ENCODE measurements around the gene IKZF1. TPM values are rescaled to one million over a fixed set of nuclear protein-coding genes. Genes with fewer than 3 reads are reported as not detected.

The IKZF1 gene
- total RNA-seq, 4 donors from 2014 or later, result 0.22 to 3.6 (median 1.9) TPM

DNA sequence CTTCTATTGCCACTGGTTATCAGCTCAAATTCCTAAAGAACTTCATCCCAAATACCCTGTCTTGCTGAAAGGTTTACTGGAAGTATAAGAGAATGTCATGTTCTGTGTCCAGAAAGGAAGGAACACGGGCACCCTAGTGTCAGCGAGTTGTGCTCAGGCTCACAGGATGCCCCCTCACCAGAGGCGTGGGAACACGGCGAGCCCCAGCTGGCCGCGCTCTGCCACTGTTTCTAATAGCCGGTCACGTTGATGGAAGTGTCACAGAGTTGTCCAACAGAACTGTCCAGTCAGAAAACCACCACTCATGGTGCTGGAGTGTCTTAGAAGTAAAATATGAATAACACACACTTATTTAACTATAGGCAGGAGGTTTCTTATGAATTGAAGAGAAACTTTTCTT is 72.8 kb downstream of the IKZF1 start:
- in situ Hi-C loops (cut with MboI; ENCODE audit: low sequenced_read_pairs in 4 of 4), result no loop called here
- Histone ChIP-seq H3K27me3 (peaks cover 0 to 2% (median 0%) of the 10 kb centered on the region in 3 donors), H3K4me1 (no peaks in the 10 kb centered on the region), H3K27ac (no peak overlapping the region), H3K9me3 (no peaks in the 10 kb centered on the region), H3K4me3 (no peak overlapping the region), H3K36me3 (no peaks in the 10 kb centered on the region)
- DNase-seq, result no peak
- no peak for ATAC-seq
- intact Hi-C loops (cut with DNase I; ENCODE audit: low total_unique reads), result no loop called here
- TF ChIP-seq, protein P1, sequence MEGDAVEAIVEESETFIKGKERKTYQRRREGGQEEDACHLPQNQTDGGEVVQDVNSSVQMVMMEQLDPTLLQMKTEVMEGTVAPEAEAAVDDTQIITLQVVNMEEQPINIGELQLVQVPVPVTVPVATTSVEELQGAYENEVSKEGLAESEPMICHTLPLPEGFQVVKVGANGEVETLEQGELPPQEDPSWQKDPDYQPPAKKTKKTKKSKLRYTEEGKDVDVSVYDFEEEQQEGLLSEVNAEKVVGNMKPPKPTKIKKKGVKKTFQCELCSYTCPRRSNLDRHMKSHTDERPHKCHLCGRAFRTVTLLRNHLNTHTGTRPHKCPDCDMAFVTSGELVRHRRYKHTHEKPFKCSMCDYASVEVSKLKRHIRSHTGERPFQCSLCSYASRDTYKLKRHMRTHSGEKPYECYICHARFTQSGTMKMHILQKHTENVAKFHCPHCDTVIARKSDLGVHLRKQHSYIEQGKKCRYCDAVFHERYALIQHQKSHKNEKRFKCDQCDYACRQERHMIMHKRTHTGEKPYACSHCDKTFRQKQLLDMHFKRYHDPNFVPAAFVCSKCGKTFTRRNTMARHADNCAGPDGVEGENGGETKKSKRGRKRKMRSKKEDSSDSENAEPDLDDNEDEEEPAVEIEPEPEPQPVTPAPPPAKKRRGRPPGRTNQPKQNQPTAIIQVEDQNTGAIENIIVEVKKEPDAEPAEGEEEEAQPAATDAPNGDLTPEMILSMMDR (IDR thresholded peaks at IDR 0.05 in 4 of 5, conservative IDR thresholded peaks at IDR 0.05 in 1 of 5), result no peak
- TF ChIP-seq POLR2A (IDR thresholded peaks at IDR 0.05), result no peak

DNA sequence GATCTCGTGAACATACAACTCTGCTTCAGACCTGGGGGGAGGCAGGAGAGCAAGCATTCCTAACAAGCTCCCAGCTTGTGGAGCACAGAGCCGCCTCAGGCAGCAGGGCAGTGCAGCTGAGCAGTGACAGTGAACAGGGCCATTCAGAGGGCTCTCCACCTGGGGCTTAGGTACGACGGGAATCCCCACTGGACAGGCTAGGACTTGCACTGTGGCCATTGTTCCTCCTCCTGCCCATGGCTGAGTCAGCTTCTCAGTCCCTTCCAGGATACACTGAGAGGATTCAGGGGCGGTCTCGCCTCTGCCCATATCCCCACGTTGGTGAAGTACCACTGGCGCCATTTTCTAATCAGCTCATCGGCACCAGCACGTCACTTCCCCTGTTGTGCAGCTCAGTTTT is 74.6 kb downstream of the IKZF1 start:
- no peak for DNase-seq
- Histone ChIP-seq H3K27ac (no peak overlapping the region), H3K4me1 (no peaks in the 10 kb centered on the region), H3K4me3 (no peak overlapping the region), H3K27me3 (peaks cover 0 to 2% (median 0%) of the 10 kb centered on the region in 3 donors), H3K9me3 (no peaks in the 10 kb centered on the region), H3K36me3 (no peaks in the 10 kb centered on the region)
- intact Hi-C loops (cut with DNase I; ENCODE audit: low total_unique reads) (no loop called here), in situ Hi-C loops (cut with MboI; ENCODE audit: low sequenced_read_pairs in 4 of 4) (no loop called here)
- no peak for ATAC-seq
- no peak for TF ChIP-seq POLR2A (IDR thresholded peaks at IDR 0.05)
- TF ChIP-seq, protein P1 (IDR thresholded peaks at IDR 0.05 in 4 of 5, conservative IDR thresholded peaks at IDR 0.05 in 1 of 5), result no peak

DNA sequence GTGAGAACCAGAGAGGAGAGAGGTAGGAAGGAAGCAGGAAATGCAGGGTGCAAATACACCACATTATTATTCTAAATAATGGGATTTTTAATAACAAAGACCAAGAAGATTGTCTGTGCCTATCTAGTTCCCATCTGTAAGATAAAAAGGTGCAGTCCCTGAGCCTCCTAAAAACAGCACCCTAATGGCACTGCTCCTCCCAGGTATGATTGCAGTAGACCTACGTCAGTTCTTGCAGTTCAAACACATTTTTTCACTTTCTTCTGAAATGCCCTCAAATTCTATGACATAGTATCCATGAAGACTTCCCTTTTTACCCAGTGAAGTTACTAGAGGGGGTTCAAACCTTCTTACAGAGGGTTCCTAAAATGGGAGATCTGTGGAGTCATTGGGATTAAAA is 75.0 kb downstream of the IKZF1 start:
- in situ Hi-C loops (cut with MboI; ENCODE audit: low sequenced_read_pairs in 4 of 4), result no loop called here
- TF ChIP-seq, protein P1 (IDR thresholded peaks at IDR 0.05 in 4 of 5, conservative IDR thresholded peaks at IDR 0.05 in 1 of 5), result no peak
- TF ChIP-seq POLR2A (IDR thresholded peaks at IDR 0.05), result no peak
- Histone ChIP-seq H3K4me3 (no peak overlapping the region), H3K9me3 (no peaks in the 10 kb centered on the region), H3K4me1 (no peaks in the 10 kb centered on the region), H3K36me3 (no peaks in the 10 kb centered on the region), H3K27ac (no peak overlapping the region), H3K27me3 (peaks cover 0 to 2% (median 0%) of the 10 kb centered on the region in 3 donors)
- DNase-seq, result no peak
- intact Hi-C loops (cut with DNase I; ENCODE audit: low total_unique reads), result no loop called here
- no peak for ATAC-seq

DNA sequence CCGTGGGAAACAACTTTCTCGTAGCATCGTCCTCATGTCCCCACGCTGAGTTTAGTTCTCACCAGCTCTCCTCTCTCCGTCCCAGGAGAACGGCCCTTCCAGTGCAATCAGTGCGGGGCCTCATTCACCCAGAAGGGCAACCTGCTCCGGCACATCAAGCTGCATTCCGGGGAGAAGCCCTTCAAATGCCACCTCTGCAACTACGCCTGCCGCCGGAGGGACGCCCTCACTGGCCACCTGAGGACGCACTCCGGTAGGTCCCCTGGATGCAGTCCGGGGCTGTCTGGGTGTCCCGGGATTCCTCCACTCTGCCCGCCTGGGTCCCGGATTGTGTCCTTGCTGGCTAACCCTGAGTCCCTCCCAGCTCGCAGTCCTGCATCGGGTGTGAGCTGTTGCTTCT is 77.9 kb downstream of the IKZF1 start:
- TF ChIP-seq, protein P1 (IDR thresholded peaks at IDR 0.05 in 4 of 5, conservative IDR thresholded peaks at IDR 0.05 in 1 of 5), result no peak
- TF ChIP-seq POLR2A (IDR thresholded peaks at IDR 0.05), result no peak

DNA sequence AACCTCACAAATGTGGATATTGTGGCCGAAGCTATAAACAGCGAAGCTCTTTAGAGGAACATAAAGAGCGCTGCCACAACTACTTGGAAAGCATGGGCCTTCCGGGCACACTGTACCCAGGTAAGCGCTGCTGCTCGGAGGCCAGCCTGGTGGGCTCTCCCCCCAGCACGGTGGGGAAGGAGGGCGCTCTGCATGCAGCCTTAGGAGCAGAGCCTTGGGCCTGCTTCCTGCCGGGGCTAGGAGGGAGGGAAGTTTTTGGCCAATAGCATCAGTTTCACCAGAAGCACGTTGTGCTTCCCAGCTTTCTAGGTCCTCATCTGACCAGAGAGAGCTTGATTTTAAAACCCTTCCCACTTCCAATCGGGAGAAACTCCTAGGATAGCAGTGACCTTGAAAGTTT is 82.8 kb downstream of the IKZF1 start:
- H3K4me1 ChIP-seq, result no peaks in the 10 kb centered on the region
- H3K27ac ChIP-seq, result no peak overlapping the region
- no peaks in the 10 kb centered on the region for H3K36me3 ChIP-seq
- H3K27me3 ChIP-seq, result no peaks in the 10 kb centered on the region
- intact Hi-C loops (cut with DNase I; ENCODE audit: low total_unique reads) (no loop called here), in situ Hi-C loops (cut with MboI; ENCODE audit: low sequenced_read_pairs in 4 of 4) (no loop called here)
- DNase-seq (no peak), ATAC-seq (no peak)
- TF ChIP-seq, protein P1 (IDR thresholded peaks at IDR 0.05 in 4 of 5, conservative IDR thresholded peaks at IDR 0.05 in 1 of 5), result no peak
- TF ChIP-seq POLR2A (IDR thresholded peaks at IDR 0.05), result no peak
- no peaks in the 10 kb centered on the region for H3K9me3 ChIP-seq
- no peak overlapping the region for H3K4me3 ChIP-seq

More for the DNA sequence above, 77.9 kb downstream of the IKZF1 start:
- in situ Hi-C loops (cut with MboI; ENCODE audit: low sequenced_read_pairs in 4 of 4) (no loop called here), intact Hi-C loops (cut with DNase I; ENCODE audit: low total_unique reads) (no loop called here)
- H3K27me3 ChIP-seq, result peaks cover 0 to 2% (median 0%) of the 10 kb centered on the region in 3 donors
- DNase-seq, result no peak
- no peak overlapping the region for H3K27ac ChIP-seq
- ATAC-seq, result no peak
- H3K4me3 ChIP-seq, result no peak overlapping the region
- H3K4me1 ChIP-seq, result no peaks in the 10 kb centered on the region
- no peaks in the 10 kb centered on the region for H3K9me3 ChIP-seq
- no peaks in the 10 kb centered on the region for H3K36me3 ChIP-seq
